Epithelial cell of esophagus (primary cell): ENCODE data around the gene MBD1.

Source experiments
- DNase-seq: peaks from one replicate; pipeline ENCODE4 v3.0.0; 2010; ENCODE audit warnings: low read depth
- H3K4me3 ChIP-seq: 2 replicates; pipeline ENCODE4 v1.5.1; 2011; ENCODE audit warnings: mild to moderate bottlenecking, low read length, control low read depth
- CTCF ChIP-seq: IDR thresholded peaks from 2 replicates; pipeline ENCODE4 v1.5.1; 2011; ENCODE audit warnings: low read depth, mild to moderate bottlenecking, low read length, control low read depth, inconsistent platforms; ENCODE audit not compliant: insufficient read depth; ENCODE audit errors: missing control alignments

Gene MBD1

GRCh38 chr18:50279752-50280151 is 1.6 kb downstream of the MBD1 start:
- H3K4me3 ChIP-seq, result peak overlapping the region; percentile 94
- no peak for DNase-seq
- no peak for TF ChIP-seq CTCF

GRCh38 chr18:50277942-50278341 is 3.4 kb downstream of the MBD1 start:
- DNase-seq, result peak; percentile 91
- no peak overlapping the region for H3K4me3 ChIP-seq
- no peak for TF ChIP-seq CTCF

GRCh38 chr18:50276452-50276851 is 4.9 kb downstream of the MBD1 start:
- no peak overlapping the region for H3K4me3 ChIP-seq
- no peak for DNase-seq
- no peak for TF ChIP-seq CTCF

GRCh38 chr18:50275503-50276036 is 5.8 kb downstream of the MBD1 start:
- no peak for DNase-seq
- no peak overlapping the region for H3K4me3 ChIP-seq
- no peak for TF ChIP-seq CTCF

GRCh38 chr18:50274941-50275340 is 6.4 kb downstream of the MBD1 start:
- H3K4me3 ChIP-seq, result no peak overlapping the region
- DNase-seq, result no peak
- no peak for TF ChIP-seq CTCF

GRCh38 chr18:50274044-50274442 is 7.3 kb downstream of the MBD1 start:
- no peak for DNase-seq
- TF ChIP-seq CTCF, result no peak
- no peak overlapping the region for H3K4me3 ChIP-seq
